GM12875 (cell line): ENCODE results near the gene ADH1B.

Experiments
- H3K4me3 ChIP-seq: one replicate; pipeline ENCODE4 v1.5.1; 2011; ENCODE audit warnings: low read depth, low read length, control low read depth
- CTCF ChIP-seq: IDR thresholded peaks from 2 replicates; pipeline ENCODE4 v1.5.1; 2011; ENCODE audit warnings: low read depth, mild to moderate bottlenecking, control low read depth, inconsistent platforms, low read length, moderate library complexity, borderline replicate concordance; ENCODE audit not compliant: insufficient read depth

The ADH1B gene

GRCh38 chr4:99281261-99281660 lies 39.9 kb downstream of the ADH1B start:
- no peak for TF ChIP-seq CTCF
- H3K4me3 ChIP-seq, result no peak overlapping the region

- no peak for TF ChIP-seq CTCF
- no peak overlapping the region for H3K4me3 ChIP-seq
Measured at GRCh38 chr4:99276417-99276816, 44.8 kb downstream of the ADH1B start.

GRCh38 chr4:99275885-99276284 lies 45.3 kb downstream of the ADH1B start:
- H3K4me3 ChIP-seq, result no peak overlapping the region
- no peak for TF ChIP-seq CTCF

- H3K4me3 ChIP-seq, result no peak overlapping the region
- no peak for TF ChIP-seq CTCF
Measured at GRCh38 chr4:99275050-99275449, 46.2 kb downstream of the ADH1B start.

- no peak overlapping the region for H3K4me3 ChIP-seq
- no peak for TF ChIP-seq CTCF
Measured at GRCh38 chr4:99273704-99274103, 47.5 kb downstream of the ADH1B start.

GRCh38 chr4:99264927-99265326 lies 56.3 kb downstream of the ADH1B start:
- H3K4me3 ChIP-seq, result no peak overlapping the region

More at GRCh38 chr4:99264927-99265326, 56.3 kb downstream of the ADH1B start:
- no peak for TF ChIP-seq CTCF
